GM12878 (cell line): ENCODE results near the gene NEB. TPM values are rescaled to one million over a fixed set of nuclear protein-coding genes. Genes with fewer than 3 reads are reported as not detected.

Source experiments
- ATAC-seq: fragments of 200-7000 bp; cut with Tn5 transposase; 3 replicates; pipeline ENCODE4 v1.9.1; 2020; ENCODE audit warnings: mild to moderate bottlenecking, moderate library complexity
- BruUV-seq: library from RNA; stranded (reverse); fragments of 400-500 nt; replicated peaks from 2 replicates; lab custom pipeline; 2021; lab: Mats Ljungman, UMichigan
- CTCF ChIA-PET: fragments of 300-600 bp; sonication (Branson Sonifier 250); formaldehyde crosslinking; extraction: SDS; loops from one replicate; lab custom pipeline; 2021; ENCODE audit warnings: inconsistent platforms; lab: Yijun Ruan, JAX
- POLR2A ChIA-PET: fragments of 350-600 bp; formaldehyde crosslinking; extraction: SDS; loops from one replicate; lab custom pipeline; 2021; ENCODE audit warnings: inconsistent platforms; lab: Charles Lee
- RAD21 ChIA-PET: fragments of 300-600 bp; sonication (Branson Sonifier 250); formaldehyde crosslinking; loops from one replicate; lab custom pipeline; 2023; ENCODE audit warnings: antibody characterized with exemption; ENCODE audit not compliant: unreplicated experiment; lab: Charles Lee
- SMC1A ChIA-PET: fragments of 300-600 bp; sonication (Branson Sonifier 250); formaldehyde crosslinking; loops from one replicate; lab custom pipeline; 2023; ENCODE audit not compliant: unreplicated experiment, uncharacterized antibody; lab: Charles Lee
- DNase-seq: peaks from one replicate; pipeline ENCODE4 v3.0.0-alpha.2; 2011; ENCODE audit warnings: low read depth, low spot score
- FAIRE-seq: peaks from 3 replicates; lab custom pipeline; 2011; peaks lifted over from hg19 to GRCh38; lab: Jason Lieb, UNC
- H2AFZ ChIP-seq: 2 replicates; pipeline ENCODE4 v1.6.0; 2011; ENCODE audit warnings: low read depth, low read length, control low read depth; ENCODE audit not compliant: control insufficient read depth
- H3K27ac ChIP-seq: 2 replicates; pipeline ENCODE4 v1.5.1; 2011; ENCODE audit warnings: control low read depth; ENCODE audit not compliant: control insufficient read depth, insufficient read depth
- H3K27me3 ChIP-seq, 2 experiments: replicated peaks in 1 of 2; 2 replicates each; pipeline versions ENCODE4 v1.6.0 to v1.6.1; 2011; ENCODE audit warnings: low read length in 1 of 2; ENCODE audit not compliant: control insufficient read depth in 2 of 2, insufficient read depth in 2 of 2
- H3K36me3 ChIP-seq, 2 experiments: 2 replicates each; pipeline ENCODE4 v1.5.1; 2011; ENCODE audit warnings: low read length in 1 of 2; ENCODE audit not compliant: control insufficient read depth in 2 of 2, insufficient read depth in 2 of 2
- H3K4me1 ChIP-seq: 2 replicates; pipeline ENCODE4 v1.6.1; 2011; ENCODE audit warnings: mild to moderate bottlenecking, low read length, moderate library complexity, mixed read lengths; ENCODE audit not compliant: control insufficient read depth, insufficient read depth
- H3K4me2 ChIP-seq: 2 replicates; pipeline ENCODE4 v1.6.0; 2011; ENCODE audit warnings: control low read depth; ENCODE audit not compliant: control insufficient read depth, insufficient read depth
- H3K4me3 ChIP-seq: fragments of 200-600 bp; sonication (generic); 2 replicates; pipeline ENCODE4 v1.5.1; 2016
- H3K79me2 ChIP-seq: 2 replicates; pipeline ENCODE4 v1.6.0; 2011; ENCODE audit warnings: low read length; ENCODE audit not compliant: control insufficient read depth, insufficient read depth
- H3K9ac ChIP-seq: 2 replicates; pipeline ENCODE4 v1.8.0; 2011; ENCODE audit warnings: low read length, control low read depth, mixed read lengths; ENCODE audit not compliant: control insufficient read depth, insufficient read depth
- H3K9me3 ChIP-seq: replicated peaks from 3 replicates; pipeline ENCODE4 v1.5.1; 2011; ENCODE audit warnings: mild to moderate bottlenecking, low read length; ENCODE audit not compliant: control insufficient read depth, insufficient read depth
- H4K20me1 ChIP-seq: 2 replicates; pipeline ENCODE4 v1.6.0; 2011; ENCODE audit not compliant: control insufficient read depth, insufficient read depth
- BCL3 ChIP-seq: IDR thresholded peaks from 2 replicates; pipeline ENCODE4 v1.6.1; 2011; ENCODE audit warnings: borderline replicate concordance, low read depth, mild to moderate bottlenecking, moderate library complexity, low read length; ENCODE audit not compliant: insufficient read depth, poor library complexity, severe bottlenecking
- CEBPZ ChIP-seq: fragments of 150-350 bp; IDR thresholded peaks from 2 replicates; pipeline ENCODE4 v1.6.1; 2016; ENCODE audit warnings: low read depth, low read length
- MYB ChIP-seq: fragments of 150-350 bp; IDR thresholded peaks from 2 replicates; pipeline ENCODE4 v1.6.1; 2014; ENCODE audit warnings: mild to moderate bottlenecking, low read depth, low read length, borderline replicate concordance
- SMAD5 ChIP-seq: IDR thresholded peaks from 2 replicates; pipeline ENCODE4 v1.6.1; 2016; ENCODE audit warnings: antibody characterized with exemption, low read depth
- SMARCA5 ChIP-seq: fragments of 450-650 bp; IDR thresholded peaks from 2 replicates; pipeline ENCODE4 v1.6.1; 2017; ENCODE audit warnings: mild to moderate bottlenecking
- WGBS: methylation state at CpG from one replicate; pipeline ENCODE4 v1.1.6; 2016; ENCODE audit warnings: low lambda C conversion rate; ENCODE audit not compliant: insufficient replicate concordance, insufficient coverage; ENCODE audit errors: missing lambda C conversion rate; 5-methylcytosine and 5-hydroxymethylcytosine counted together
- in situ Hi-C: fragments of 300-500 bp; cut with MboI; formaldehyde crosslinking; loops from 9 replicates; pipeline ENCODE4 v1.14.3; 2018; ENCODE audit warnings: mixed read lengths
- intact Hi-C: fragments of 100-400 bp; cut with micrococcal nuclease; formaldehyde crosslinking; loops from one replicate; pipeline ENCODE4 v1.14.2; 2022; ENCODE audit not compliant: unreplicated experiment
- polyA plus RNA-seq, 11 experiments: library from polyadenylated mRNA; depleted of rRNA in 4 of 11; unstranded in 6 of 11; stranded (reverse) in 5 of 11; fragments of >200 nt; fragmentation: Nextera tagmentation in 4 of 11; fragmentation: Illumina TruSeq in 1 of 11; extraction: Ambion mirVana in 4 of 11; extraction: Trizol in 1 of 11; gene quantifications; 1 replicate in 1 of 11; 2 replicates in 10 of 11; pipeline versions ENCODE4 v1.2.1 to v1.2.3, GENCODE V29; 2011 to 2016; ENCODE audit warnings: inconsistent platforms in 2 of 11, missing spikeins in 2 of 11, low read depth in 1 of 11
- total RNA-seq, 4 experiments: library from RNA; depleted of rRNA in 3 of 4; stranded (reverse); fragments of >200 nt in 3 of 4; fragmentation: Illumina TruSeq in 1 of 4; extraction: Trizol in 1 of 4; gene quantifications; 2 replicates each; pipeline versions ENCODE4 v1.2.1 to v1.2.3, GENCODE V29; 2013 to 2021
- TF ChIP-seq, protein P1 (sequence below): IDR thresholded peaks from 2 replicates; pipeline ENCODE4 v1.6.1; 2011; ENCODE audit warnings: borderline replicate concordance, low read depth, mild to moderate bottlenecking, moderate library complexity, mixed read lengths, low read length; ENCODE audit not compliant: insufficient read depth; ENCODE audit errors: extremely low read length

Gene NEB
- total and polyA plus RNA-seq, 10 of the 15 experiments (the other 5 are each of a cell fraction or from before 2014, with no cell fraction given), result 0.04 to 0.77 (median 0.12) TPM

DNA sequence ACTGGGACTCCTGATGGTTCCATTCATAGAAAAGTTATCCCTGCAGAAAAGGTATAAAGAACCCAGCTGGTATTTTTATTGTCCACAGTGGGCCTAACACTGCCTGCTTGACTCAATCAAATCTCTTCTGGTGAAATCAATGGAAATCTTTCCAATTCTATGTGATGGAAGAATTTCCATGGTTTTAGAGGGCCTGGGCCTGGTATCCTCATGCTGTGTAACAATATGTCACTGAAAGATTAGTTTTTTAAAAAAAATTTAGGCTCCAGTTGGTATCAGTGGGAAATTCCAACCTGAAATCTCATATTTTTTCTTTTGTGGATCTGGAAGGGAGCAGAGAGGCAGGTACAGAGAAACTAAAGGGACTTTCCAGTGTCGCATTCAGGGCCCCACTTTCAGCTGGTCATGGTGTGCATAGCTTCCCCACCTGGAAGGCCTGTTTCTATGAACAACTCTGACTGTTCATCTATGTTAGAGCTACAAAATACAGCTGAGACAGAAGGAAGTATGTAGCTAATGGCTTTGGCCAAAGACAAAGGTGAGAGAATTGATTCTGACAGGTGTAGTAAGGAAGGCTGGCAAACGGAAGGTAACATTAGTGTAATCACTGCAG lies 20.9 kb downstream of the NEB start:
- Histone ChIP-seq H3K27me3 (peaks cover 0 to 2% of the 10 kb centered on the region in 2 experiments; a peak in 1 of 4 replicates), H3K4me1 (peaks cover 3% of the 10 kb centered on the region; the same call in 1 of the 2 replicates), H3K4me3 (no peak overlapping the region), H3K79me2 (no peaks in the 10 kb centered on the region), H4K20me1 (no peaks in the 10 kb centered on the region), H3K4me2 (no peak overlapping the region), H2AFZ (no peak overlapping the region), H3K27ac (no peak overlapping the region), H3K36me3 (no peaks in the 10 kb centered on the region), H3K9me3 (no peaks in the 10 kb centered on the region; the same call in 2 of the 3 replicates), H3K9ac (no peak overlapping the region)
- no peak for DNase-seq
- WGBS, result 29% methylated on average over 2 of the region's 2 CpGs
- in situ Hi-C loops, result no loop called here
- ATAC-seq, result peak; percentile 61
- TF ChIP-seq SMAD5, result no peak
- TF ChIP-seq, protein P1, sequence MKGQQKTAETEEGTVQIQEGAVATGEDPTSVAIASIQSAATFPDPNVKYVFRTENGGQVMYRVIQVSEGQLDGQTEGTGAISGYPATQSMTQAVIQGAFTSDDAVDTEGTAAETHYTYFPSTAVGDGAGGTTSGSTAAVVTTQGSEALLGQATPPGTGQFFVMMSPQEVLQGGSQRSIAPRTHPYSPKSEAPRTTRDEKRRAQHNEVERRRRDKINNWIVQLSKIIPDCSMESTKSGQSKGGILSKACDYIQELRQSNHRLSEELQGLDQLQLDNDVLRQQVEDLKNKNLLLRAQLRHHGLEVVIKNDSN, result no peak
- no peak for TF ChIP-seq MYB
- no peak for TF ChIP-seq BCL3
- no peak for TF ChIP-seq CEBPZ
- no peak for TF ChIP-seq SMARCA5
- SMC1A ChIA-PET, result interaction anchor here (1.4 kb wide), 1 partner anchor 20 kb away, joined by 5 read pairs; no protein-coding TSS in a partner anchor
- intact Hi-C loops, result no loop called here
- RAD21 ChIA-PET, result no interaction called here
- CTCF ChIA-PET, result no interaction called here
- no TSS peak for BruUV-seq
- no peak for FAIRE-seq
- POLR2A ChIA-PET, result no interaction called here
